GM10266 (cell line): ENCODE measurements around the gene ATP10B.

Source experiments
- DNase-seq: peaks from one replicate; pipeline ENCODE4 v3.0.0; 2012; ENCODE audit errors: extremely low spot score
- CTCF ChIP-seq: IDR thresholded peaks from 2 replicates; pipeline ENCODE4 v1.5.1; 2012; ENCODE audit warnings: mild to moderate bottlenecking, low read depth; ENCODE audit not compliant: control insufficient read depth, insufficient read depth; ENCODE audit errors: missing control alignments

ATP10B gene

GRCh38 chr5:160685219-160685618, 166.8 kb downstream of the ATP10B start:
- no peak for DNase-seq
- no peak for TF ChIP-seq CTCF

- no peak for TF ChIP-seq CTCF
- DNase-seq: no peak
These were observed 172.3 kb downstream of the ATP10B start for GRCh38 chr5:160679567-160680309.

- DNase-seq: peak; percentile 8
- peak; percentile 31 for TF ChIP-seq CTCF
These were observed 176.0 kb downstream of the ATP10B start for GRCh38 chr5:160675988-160676387.

- no peak for TF ChIP-seq CTCF
- DNase-seq: no peak
These were observed 177.1 kb downstream of the ATP10B start for GRCh38 chr5:160674901-160675300.

- DNase-seq: no peak
- no peak for TF ChIP-seq CTCF
These were observed 179.5 kb downstream of the ATP10B start for GRCh38 chr5:160672521-160672920.

GRCh38 chr5:160668356-160668755, 183.7 kb downstream of the ATP10B start:
- DNase-seq: no peak
- no peak for TF ChIP-seq CTCF

- DNase-seq: no peak
- no peak for TF ChIP-seq CTCF
These were observed 184.9 kb downstream of the ATP10B start for GRCh38 chr5:160667160-160667559.
